PC-3 (cell line): ENCODE data around the gene TBC1D3I.
"Not testable (repeated sequence)": the region's sequence is repeated elsewhere in the genome, so short reads cannot be mapped to it uniquely, and the experiment has no call there.

Experiments used
- CTCF ChIP-seq: fragments of 300-600 bp; sonication (generic); conservative IDR thresholded peaks from 2 replicates; pipeline ENCODE4 v1.5.1; 2017; ENCODE audit warnings: antibody characterized with exemption, low read depth, mild to moderate bottlenecking, low read length
- EZH2 ChIP-seq: fragments of 300-600 bp; sonication (generic); IDR thresholded peaks from one replicate; pipeline ENCODE4 v1.6.1; 2017; ENCODE audit warnings: antibody characterized with exemption, mild to moderate bottlenecking, low read length; ENCODE audit not compliant: unreplicated experiment

GRCh38 chr17:36211484-36212271 is 52.7 kb downstream of the TBC1D3I start:
- TF ChIP-seq CTCF, EZH2: not testable (repeated sequence)
